ENCODE data around the gene G0S2.

The G0S2 gene

GRCh38 chr1:209715314-209715713, 40.1 kb downstream of the G0S2 start:
- ChIA-PET POLR2A (no interaction called here), CTCF (no interaction called here)

GRCh38 chr1:209717818-209718217, 42.6 kb downstream of the G0S2 start:
- no peak overlapping the region for H3K4me3 ChIP-seq (ENCODE audit: low read depth, low read length)
- H3K27ac ChIP-seq (ENCODE audit: extremely low read depth, low read depth, low read length), result no peak overlapping the region
- H3K9me3 ChIP-seq (ENCODE audit: control insufficient read depth, insufficient read depth, low read depth, low read length), result no peaks in the 10 kb centered on the region
- CTCF ChIA-PET, result no interaction called here
- no peaks in the 10 kb centered on the region for H3K36me3 ChIP-seq (ENCODE audit: control insufficient read depth in 2 of 2, insufficient read depth in 1 of 2, low read length in 2 of 2)
- POLR2A ChIA-PET, result no interaction called here
- no peaks in the 10 kb centered on the region for H3K4me1 ChIP-seq (ENCODE audit: control insufficient read depth, insufficient read depth, low read length)
- TF ChIP-seq PRDM2 (tag by site-specific recombination; IDR thresholded peaks at IDR 0.05; ENCODE audit: borderline replicate concordance), result no peak
- no peak for TF ChIP-seq ZNF404 (tag by site-specific recombination; IDR thresholded peaks at IDR 0.05)
- no peak for TF ChIP-seq TCF7L2 (IDR thresholded peaks at IDR 0.05; ENCODE audit: borderline replicate concordance, low read depth, low read length)
- no peak for TF ChIP-seq ZNF792 (tag by site-specific recombination; IDR thresholded peaks at IDR 0.05)
- TF ChIP-seq ZSCAN23 (tag by site-specific recombination; IDR thresholded peaks at IDR 0.05), result no peak
- TF ChIP-seq ZSCAN18 (tag by site-specific recombination; IDR thresholded peaks at IDR 0.05), result no peak
- no peak for TF ChIP-seq BCL11A (tag by site-specific recombination; IDR thresholded peaks at IDR 0.05; ENCODE audit: low read depth)
- TF ChIP-seq ZNF521 (tag by site-specific recombination; IDR thresholded peaks at IDR 0.05), result no peak

More at GRCh38 chr1:209715314-209715713, 40.1 kb downstream of the G0S2 start:
- Histone ChIP-seq H3K27ac (ENCODE audit: extremely low read depth, low read depth, low read length) (no peak overlapping the region), H3K9me3 (ENCODE audit: control insufficient read depth, insufficient read depth, low read depth, low read length) (no peaks in the 10 kb centered on the region), H3K4me1 (ENCODE audit: control insufficient read depth, insufficient read depth, low read length) (no peaks in the 10 kb centered on the region), H3K36me3 (ENCODE audit: control insufficient read depth in 2 of 2, insufficient read depth in 1 of 2, low read length in 2 of 2) (no peaks in the 10 kb centered on the region), H3K4me3 (ENCODE audit: low read depth, low read length) (no peak overlapping the region)
- TF ChIP-seq ZNF513 (tag by site-specific recombination; IDR thresholded peaks at IDR 0.05) (no peak), ZNF692 (tag by site-specific recombination; IDR thresholded peaks at IDR 0.05) (no peak), ZNF280C (tag by site-specific recombination; IDR thresholded peaks at IDR 0.05) (no peak), ZNF449 (tag by site-specific recombination; IDR thresholded peaks at IDR 0.05) (no peak)
